ENCODE data around the gene TCF20. TPM values are rescaled to one million over a fixed set of nuclear protein-coding genes. Genes with fewer than 3 reads are reported as not detected.
A peak's percentile ranks its signal among the peaks of the same experiment; 100 is the strongest.

TCF20 gene
- polyA plus RNA-seq, 1 of the 3 experiments (the other 2 are of a cell fraction): 8.5 TPM

GRCh38 chr22:42279425-42280020 lies 9.1 kb upstream of the TCF20 start:
- Histone ChIP-seq H3K27ac (ENCODE audit: low read depth in 2 of 2, low read length in 1 of 2) (no peak overlapping the region), H3K4me1 (ENCODE audit: control insufficient read depth in 1 of 2, insufficient read depth in 2 of 2, low read depth in 1 of 2, low read length in 1 of 2) (no peaks in the 10 kb centered on the region; a peak in 1 of 4 replicates), H3K79me2 (ENCODE audit: insufficient read depth) (no peaks in the 10 kb centered on the region), H3K4me2 (no peak overlapping the region), H3F3A (replicated peaks; ENCODE audit: insufficient read depth) (no peaks in the 10 kb centered on the region), H3K27me3 (ENCODE audit: insufficient read depth) (no peaks in the 10 kb centered on the region), H3K9me2 (no peaks in the 10 kb centered on the region), H3K9me3 (no peaks in the 10 kb centered on the region), H3K36me3 (replicated peaks in 1 of 2; ENCODE audit: control insufficient read depth in 1 of 2, insufficient read depth in 2 of 2, low read length in 1 of 2) (no peaks in the 10 kb centered on the region), H4K20me1 (ENCODE audit: insufficient read depth) (no peaks in the 10 kb centered on the region), H3K9ac (no peak overlapping the region), H2AFZ (ENCODE audit: low read depth) (no peak overlapping the region), H3K4me3 (ENCODE audit: low read depth in 2 of 2, low read length in 1 of 2) (no peak overlapping the region)
- ChIA-PET POLR2A (no interaction called here), CTCF (interaction anchor here (1.0 to 1.3 kb wide), 3 partner anchors 110 to 188 kb away, joined by 3 read pairs; no protein-coding TSS in a partner anchor)
- WGBS (ENCODE audit: low lambda C conversion rate): 94% methylated on average over 5 of the region's 13 CpGs
- TF ChIP-seq SIN3A (IDR thresholded peaks at IDR 0.05; ENCODE audit: borderline replicate concordance, low read depth, low read length) (no peak), EP300 (IDR thresholded peaks at IDR 0.05; ENCODE audit: borderline replicate concordance in 1 of 2, low read depth in 1 of 2, low read length in 1 of 2) (no peak), MEF2A (IDR thresholded peaks at IDR 0.05; ENCODE audit: borderline replicate concordance, low read depth) (no peak), GATA2 (CRISPR knock-in tag; IDR thresholded peaks at IDR 0.05) (no peak), USF1 (IDR thresholded peaks at IDR 0.05; ENCODE audit: borderline replicate concordance, low read depth) (no peak)
- DNase-seq: no peak

GRCh38 chr22:42277988-42278776 lies 7.7 kb upstream of the TCF20 start:
- no peak overlapping the region for H3K4me3 ChIP-seq (ENCODE audit: low read depth in 2 of 2, low read length in 1 of 2)
- peak; percentile 58 for DNase-seq
- H3K79me2 ChIP-seq (ENCODE audit: insufficient read depth): no peaks in the 10 kb centered on the region
- H3K27me3 ChIP-seq (ENCODE audit: insufficient read depth): no peaks in the 10 kb centered on the region
- CTCF ChIA-PET: interaction anchor here (0.5 to 2.0 kb wide), 14 partner anchors 15 to 195 kb away, joined by 3 to 14 read pairs (median 4); no protein-coding TSS in a partner anchor
- H3K4me1 ChIP-seq (ENCODE audit: control insufficient read depth in 1 of 2, insufficient read depth in 2 of 2, low read depth in 1 of 2, low read length in 1 of 2): no peaks in the 10 kb centered on the region; a peak in 1 of 4 replicates
- no peaks in the 10 kb centered on the region for H3K36me3 ChIP-seq (replicated peaks in 1 of 2; ENCODE audit: control insufficient read depth in 1 of 2, insufficient read depth in 2 of 2, low read length in 1 of 2)
- H3K9me3 ChIP-seq: no peaks in the 10 kb centered on the region
- POLR2A ChIA-PET: no interaction called here
- 79% methylated on average over 9 of the region's 21 CpGs for WGBS (ENCODE audit: low lambda C conversion rate)
- no peak overlapping the region for H3K27ac ChIP-seq (ENCODE audit: low read depth in 2 of 2, low read length in 1 of 2)
- H4K20me1 ChIP-seq (ENCODE audit: insufficient read depth): no peaks in the 10 kb centered on the region
- TF ChIP-seq NFIC (IDR thresholded peaks at IDR 0.05; ENCODE audit: borderline replicate concordance): no peak
- peak; percentile 31; the same call in 1 of the 2 replicates for TF ChIP-seq SMC3 (IDR thresholded peaks at IDR 0.05; ENCODE audit: low read depth, low read length)
- TF ChIP-seq RAD21 (IDR thresholded peaks at IDR 0.05; ENCODE audit: low read length): peak; percentile 63
- TF ChIP-seq USF1 (IDR thresholded peaks at IDR 0.05; ENCODE audit: borderline replicate concordance, low read depth): no peak
- no peak for TF ChIP-seq CTCF (IDR thresholded peaks at IDR 0.05)
- no peaks in the 10 kb centered on the region for H3F3A ChIP-seq (replicated peaks; ENCODE audit: insufficient read depth)
- H3K9ac ChIP-seq: no peak overlapping the region
- H2AFZ ChIP-seq (ENCODE audit: low read depth): no peak overlapping the region
- no peak overlapping the region for H3K4me2 ChIP-seq
- H3K9me2 ChIP-seq: no peaks in the 10 kb centered on the region

Measured in SK-N-SH (cell line).